ENCODE measurements around the gene EXOSC2. TPM values are rescaled to one million over a fixed set of nuclear protein-coding genes. Genes with fewer than 3 reads are reported as not detected.

Gene EXOSC2
- total RNA-seq, 3 donors from 2014 or later (not counting 1 experiment from before 2014, with no cell fraction given), result 40.7 to 49.0 (median 47.1) TPM

DNA sequence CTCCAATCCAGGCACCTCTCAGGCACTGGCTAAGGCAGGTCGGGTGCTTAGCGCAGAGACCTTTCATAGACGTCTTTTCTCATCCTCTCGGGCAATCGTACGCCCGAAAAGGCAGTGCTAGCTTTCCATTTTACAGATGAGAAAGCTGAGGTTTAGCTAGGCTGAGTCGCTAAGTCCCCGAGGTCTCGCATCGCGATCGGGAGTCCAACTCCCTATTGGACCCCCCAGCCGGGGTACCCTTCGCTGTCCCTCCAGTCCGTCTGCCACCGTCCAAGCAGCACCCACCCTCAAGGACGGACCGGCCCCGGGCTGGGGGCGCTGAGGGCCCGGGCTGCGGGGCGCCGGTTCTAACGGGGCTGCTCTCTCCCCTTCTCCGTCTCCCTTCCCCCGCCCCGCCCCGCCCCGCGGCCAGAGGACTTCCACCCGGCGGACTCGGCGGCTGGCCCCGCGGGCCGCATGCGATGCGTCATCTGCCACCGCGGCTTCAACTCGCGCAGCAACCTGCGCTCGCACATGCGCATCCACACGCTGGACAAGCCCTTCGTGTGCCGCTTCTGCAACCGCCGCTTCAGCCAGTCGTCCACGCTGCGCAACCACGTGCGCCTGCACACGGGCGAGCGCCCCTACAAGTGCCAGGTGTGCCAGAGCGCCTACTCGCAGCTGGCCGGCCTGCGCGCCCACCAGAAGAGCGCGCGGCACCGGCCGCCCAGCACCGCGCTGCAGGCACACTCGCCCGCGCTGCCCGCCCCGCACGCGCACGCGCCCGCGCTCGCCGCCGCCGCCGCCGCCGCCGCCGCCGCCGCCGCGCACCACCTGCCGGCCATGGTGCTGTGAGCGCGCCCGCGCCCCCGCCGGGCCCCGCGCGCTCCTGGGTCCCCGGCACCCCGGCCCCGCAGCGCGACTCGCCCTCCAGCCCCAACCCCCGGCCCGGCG, 12.5 kb upstream of the EXOSC2 start:
- H3K4me3 Mint-ChIP-seq, result peak overlapping the region; percentile 74
- WGBS (ENCODE audit: insufficient coverage), result 3% methylated on average over 116 of the region's 116 CpGs
- intact Hi-C loops (cut with micrococcal nuclease), result no loop called here
- Histone ChIP-seq H3K27ac (ENCODE audit: low read length) (no peak overlapping the region), H3K4me1 (ENCODE audit: control insufficient read depth, insufficient read depth, low read length) (peaks cover 15% of the 10 kb centered on the region), H3K36me3 (ENCODE audit: control insufficient read depth, insufficient read depth, low read length) (no peaks in the 10 kb centered on the region), H3K4me3 (ENCODE audit: low read length) (peak overlapping the region; percentile 13), H3K9me3 (ENCODE audit: control insufficient read depth, insufficient read depth, low read length) (no peaks in the 10 kb centered on the region), H3K27me3 (ENCODE audit: control insufficient read depth, insufficient read depth, low read length) (no peaks in the 10 kb centered on the region)
- DNase-seq (peak; percentile 56 to 73), ATAC-seq (peak; percentile 67 to 76 (median 72))
- TF ChIP-seq, protein P1, sequence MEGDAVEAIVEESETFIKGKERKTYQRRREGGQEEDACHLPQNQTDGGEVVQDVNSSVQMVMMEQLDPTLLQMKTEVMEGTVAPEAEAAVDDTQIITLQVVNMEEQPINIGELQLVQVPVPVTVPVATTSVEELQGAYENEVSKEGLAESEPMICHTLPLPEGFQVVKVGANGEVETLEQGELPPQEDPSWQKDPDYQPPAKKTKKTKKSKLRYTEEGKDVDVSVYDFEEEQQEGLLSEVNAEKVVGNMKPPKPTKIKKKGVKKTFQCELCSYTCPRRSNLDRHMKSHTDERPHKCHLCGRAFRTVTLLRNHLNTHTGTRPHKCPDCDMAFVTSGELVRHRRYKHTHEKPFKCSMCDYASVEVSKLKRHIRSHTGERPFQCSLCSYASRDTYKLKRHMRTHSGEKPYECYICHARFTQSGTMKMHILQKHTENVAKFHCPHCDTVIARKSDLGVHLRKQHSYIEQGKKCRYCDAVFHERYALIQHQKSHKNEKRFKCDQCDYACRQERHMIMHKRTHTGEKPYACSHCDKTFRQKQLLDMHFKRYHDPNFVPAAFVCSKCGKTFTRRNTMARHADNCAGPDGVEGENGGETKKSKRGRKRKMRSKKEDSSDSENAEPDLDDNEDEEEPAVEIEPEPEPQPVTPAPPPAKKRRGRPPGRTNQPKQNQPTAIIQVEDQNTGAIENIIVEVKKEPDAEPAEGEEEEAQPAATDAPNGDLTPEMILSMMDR (IDR thresholded peaks at IDR 0.05), result no peak
- H3K4me1 Mint-ChIP-seq, result peaks cover 6 to 10% of the 10 kb centered on the region in 2 donors
- no peaks in the 10 kb centered on the region for H3K36me3 Mint-ChIP-seq
- no peaks in the 10 kb centered on the region for H3K9me3 Mint-ChIP-seq
- H3K27me3 Mint-ChIP-seq (ENCODE audit: low read depth in 2 of 2), result no peaks in the 10 kb centered on the region
- no peak overlapping the region for H3K27ac Mint-ChIP-seq

DNA sequence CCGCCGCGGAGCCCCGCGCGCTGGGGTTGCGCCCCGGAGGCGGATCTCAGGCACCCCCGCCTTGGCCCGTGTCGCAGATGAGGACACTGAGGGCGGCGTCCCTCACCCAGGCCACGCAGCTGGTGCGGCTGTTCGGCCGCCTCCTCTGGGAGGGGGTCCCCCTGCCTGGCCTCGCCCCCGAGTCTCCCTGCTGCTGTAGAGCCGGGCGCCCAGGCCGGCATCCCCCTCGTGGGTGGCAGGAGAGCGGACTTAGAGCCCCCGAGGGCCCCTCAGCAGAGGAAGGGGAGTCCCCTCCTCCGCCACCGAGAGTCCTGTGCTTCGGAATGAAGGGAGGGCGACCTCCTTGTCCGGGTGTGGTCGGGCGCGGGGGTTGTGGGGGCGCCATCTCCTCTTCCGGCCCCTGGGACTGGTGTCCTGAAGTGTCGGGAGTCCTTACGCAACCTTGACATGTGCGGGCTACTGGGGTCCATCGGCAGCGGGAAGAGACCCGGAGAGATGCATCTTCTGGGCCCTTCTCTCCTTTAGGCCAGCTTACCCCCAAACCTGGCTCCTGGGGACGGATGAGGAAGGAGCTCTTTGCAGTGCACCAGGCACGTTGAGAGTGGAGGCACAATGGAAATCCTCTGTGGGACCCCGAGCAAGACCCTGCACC, 11.7 kb upstream of the EXOSC2 start:
- DNase-seq (peak; percentile 35 to 45), ATAC-seq (peak in 2 of 3 donors; percentile 8 to 16)
- peak overlapping the region; percentile 97 for H3K4me3 Mint-ChIP-seq
- peaks cover 15% of the 10 kb centered on the region for H3K4me1 ChIP-seq (ENCODE audit: control insufficient read depth, insufficient read depth, low read length)
- H3K27ac ChIP-seq (ENCODE audit: low read length), result no peak overlapping the region
- TF ChIP-seq, protein P1 (IDR thresholded peaks at IDR 0.05), result no peak
- H3K27ac Mint-ChIP-seq, result peak overlapping the region; percentile 45 to 85
- H3K9me3 Mint-ChIP-seq, result no peaks in the 10 kb centered on the region
- intact Hi-C loops (cut with micrococcal nuclease), result loop anchor here (1.0 kb wide), 1 partner anchor 221 kb away; no protein-coding TSS in a partner anchor
- H3K4me1 Mint-ChIP-seq, result peaks cover 6 to 10% of the 10 kb centered on the region in 2 donors
- peak overlapping the region; percentile 64 for H3K4me3 ChIP-seq (ENCODE audit: low read length)
- no peaks in the 10 kb centered on the region for H3K27me3 Mint-ChIP-seq (ENCODE audit: low read depth in 2 of 2)
- under 1% methylated on average over 45 of the region's 45 CpGs for WGBS (ENCODE audit: insufficient coverage)
- no peaks in the 10 kb centered on the region for H3K9me3 ChIP-seq (ENCODE audit: control insufficient read depth, insufficient read depth, low read length)
- no peaks in the 10 kb centered on the region for H3K36me3 ChIP-seq (ENCODE audit: control insufficient read depth, insufficient read depth, low read length)
- H3K27me3 ChIP-seq (ENCODE audit: control insufficient read depth, insufficient read depth, low read length), result no peaks in the 10 kb centered on the region
- no peaks in the 10 kb centered on the region for H3K36me3 Mint-ChIP-seq

DNA sequence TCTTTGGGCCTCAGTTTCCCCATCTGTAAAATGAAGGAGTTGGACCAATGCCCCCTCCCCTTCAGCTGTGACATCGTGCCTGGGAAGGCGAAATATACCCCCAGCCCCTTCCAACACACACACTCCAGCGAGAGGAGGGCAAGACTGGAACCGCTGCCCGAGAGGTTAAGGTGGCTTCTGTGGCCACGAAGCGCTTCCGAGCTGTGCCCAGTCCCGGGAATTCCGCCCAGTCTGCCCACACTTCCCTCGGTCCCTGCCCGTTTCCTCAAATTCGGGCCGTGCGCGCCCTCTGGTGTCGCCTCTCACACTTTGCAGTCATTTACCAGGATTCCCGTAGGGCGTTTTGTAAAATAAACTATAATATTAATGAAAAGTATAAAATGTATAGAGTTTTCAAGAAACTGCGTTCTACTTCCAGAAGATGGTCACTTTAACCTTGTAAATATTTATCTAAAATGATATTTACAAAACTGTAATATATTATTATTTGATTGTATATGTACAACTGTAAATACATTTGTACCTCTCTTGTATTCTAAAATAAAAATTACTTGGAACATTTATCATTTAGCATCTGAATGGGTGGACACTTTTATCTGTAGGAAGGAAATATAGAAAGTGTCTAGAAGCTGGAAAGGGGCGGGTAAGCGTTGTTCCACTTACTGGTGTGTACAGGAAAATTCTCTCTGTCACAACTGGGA, 11.0 kb upstream of the EXOSC2 start:
- Mint-ChIP-seq H3K4me1 (peaks cover 6 to 10% of the 10 kb centered on the region in 2 donors), H3K27me3 (ENCODE audit: low read depth in 2 of 2) (no peaks in the 10 kb centered on the region), H3K4me3 (peak overlapping the region; percentile 97), H3K9me3 (no peaks in the 10 kb centered on the region), H3K27ac (peak overlapping the region; percentile 45 to 85), H3K36me3 (no peaks in the 10 kb centered on the region)
- WGBS (ENCODE audit: insufficient coverage), result 5% methylated on average over 19 of the region's 22 CpGs
- ATAC-seq, result peak; percentile 30 to 56 (median 52)
- Histone ChIP-seq H3K4me3 (ENCODE audit: low read length) (peak overlapping the region; percentile 64), H3K36me3 (ENCODE audit: control insufficient read depth, insufficient read depth, low read length) (no peaks in the 10 kb centered on the region), H3K4me1 (ENCODE audit: control insufficient read depth, insufficient read depth, low read length) (peaks cover 15% of the 10 kb centered on the region), H3K9me3 (ENCODE audit: control insufficient read depth, insufficient read depth, low read length) (no peaks in the 10 kb centered on the region), H3K27ac (ENCODE audit: low read length) (no peak overlapping the region), H3K27me3 (ENCODE audit: control insufficient read depth, insufficient read depth, low read length) (no peaks in the 10 kb centered on the region)
- intact Hi-C loops (cut with micrococcal nuclease), result loop anchor here (1.0 kb wide), 1 partner anchor 221 kb away; no protein-coding TSS in a partner anchor
- TF ChIP-seq, protein P1 (IDR thresholded peaks at IDR 0.05), result peak; percentile 93
- peak; percentile 53 to 79 for DNase-seq
